ENCODE measurements around the gene HMBS.

DNA sequence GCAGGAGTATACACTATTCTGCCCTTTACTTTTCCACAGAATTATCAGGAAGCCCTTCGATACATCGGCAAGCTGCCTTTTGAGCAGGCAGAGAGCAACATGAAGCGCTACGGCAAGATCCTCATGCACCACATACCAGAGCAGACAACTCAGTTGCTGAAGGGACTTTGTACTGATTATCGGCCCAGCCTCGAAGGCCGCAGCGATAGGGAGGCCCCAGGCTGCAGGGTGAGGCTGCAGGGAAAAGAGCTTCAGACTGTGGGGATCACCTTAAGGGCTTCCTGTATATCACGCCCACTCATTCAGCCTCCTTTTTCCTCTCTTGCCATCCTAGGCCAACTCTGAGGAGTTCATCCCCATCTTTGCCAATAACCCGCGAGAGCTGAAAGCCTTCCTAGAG, 6.8 kb upstream of the HMBS start:
- no peak for TF ChIP-seq POLR2A (IDR thresholded peaks at IDR 0.05; ENCODE audit: low read length)
- TF ChIP-seq GATA1 (IDR thresholded peaks at IDR 0.05; ENCODE audit: low read depth, low read length): no peak
